ENCODE results near the gene SLC2A14.
"Not testable (repeated sequence)": the region's sequence is repeated elsewhere in the genome, so short reads cannot be mapped to it uniquely, and the experiment has no call there.

SLC2A14 gene

GRCh38 chr12:7872566-7873319, at the start of gene SLC2A14:
Gene SLC2A14 (minus strand): TSS chr12:7872915. CDS start chr12:7869880, 3,035 bp downstream.
- DNase-seq, result no peak

GRCh38 chr12:7921181-7921580, 48.5 kb upstream of the SLC2A14 start:
- not testable (repeated sequence) for DNase-seq

- DNase-seq, result not testable (repeated sequence)
Observed at GRCh38 chr12:7918268-7918590, 45.5 kb upstream of the SLC2A14 start.

DNA sequence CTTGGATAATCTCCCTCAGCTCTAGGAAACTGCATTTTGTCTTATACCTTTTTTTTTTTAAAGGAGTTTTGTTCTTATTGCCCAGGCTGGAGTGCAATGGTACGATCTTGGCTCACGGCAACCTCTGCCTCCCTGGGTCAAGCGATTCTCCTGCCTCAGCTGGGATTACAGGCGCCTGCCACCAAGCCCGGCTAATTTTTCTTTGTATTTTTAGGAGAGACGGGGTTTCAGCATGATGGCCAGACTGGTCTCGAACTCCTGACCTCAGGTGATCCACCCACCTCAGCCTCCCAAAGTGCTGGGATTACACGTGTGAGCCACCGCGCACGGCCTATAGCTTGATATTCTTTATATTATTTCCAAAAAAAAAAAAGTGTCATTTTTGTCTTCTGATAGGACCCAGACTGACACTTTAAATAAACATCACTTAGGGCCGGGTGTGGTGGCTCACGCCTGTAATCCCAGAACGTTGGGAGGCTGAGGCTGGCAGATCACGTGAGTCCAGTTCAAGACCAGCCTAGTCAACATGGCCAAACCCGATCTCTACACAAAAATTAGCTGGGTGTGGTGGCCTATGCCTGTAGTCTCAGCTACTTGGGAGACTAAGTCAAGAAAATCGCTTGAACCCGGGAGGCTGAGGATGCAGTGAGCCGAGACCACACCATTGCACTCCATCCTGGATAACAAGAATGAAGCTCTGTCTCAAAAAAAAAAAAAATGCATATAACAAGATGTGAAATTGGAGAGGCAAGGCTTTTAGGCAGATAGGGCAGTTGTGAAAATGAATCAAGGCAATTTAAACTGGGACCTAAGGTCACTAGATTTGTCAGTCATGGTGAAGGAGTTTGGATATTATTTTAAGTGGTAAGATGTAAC, 44.9 kb upstream of the SLC2A14 start:
- DNase-seq, result no peak

GRCh38 chr12:7916936-7917335, 44.2 kb upstream of the SLC2A14 start:
- no peak for DNase-seq

DNA sequence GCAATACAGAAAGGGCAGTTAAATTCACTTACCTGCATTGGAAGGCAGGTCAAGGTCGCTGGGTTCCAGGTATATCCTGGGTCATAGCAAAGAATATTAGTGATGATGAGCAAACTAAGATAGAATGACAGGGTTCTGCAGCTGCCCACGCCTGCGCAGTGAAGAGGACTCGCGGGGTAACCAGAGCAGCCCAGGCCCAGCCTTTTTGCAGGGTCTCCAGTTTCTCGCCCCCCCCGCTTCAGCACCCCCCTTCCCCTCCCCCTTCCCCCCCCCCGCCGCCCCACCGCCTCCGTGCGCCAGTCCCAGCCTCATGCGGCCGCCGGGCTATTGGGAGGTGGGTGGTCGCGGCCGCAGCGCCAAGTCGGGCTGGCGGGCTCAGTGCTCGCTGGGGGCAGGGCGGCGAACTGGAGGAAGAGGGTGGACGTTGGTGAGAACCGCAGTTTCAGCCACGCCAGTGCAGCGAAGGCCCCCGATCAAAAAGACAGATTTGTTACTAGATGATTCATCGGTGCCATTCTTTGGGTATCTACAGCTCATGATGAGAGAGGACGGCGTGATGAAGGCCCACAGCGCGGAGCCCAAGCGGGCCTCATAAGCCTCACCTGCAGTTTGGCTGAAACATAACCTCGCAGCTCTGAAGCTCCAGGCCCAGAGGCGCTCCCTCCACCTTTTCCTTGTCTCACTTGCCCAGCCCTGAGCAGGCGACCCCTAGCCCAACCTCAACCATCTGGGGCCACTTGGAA, 43.1 kb upstream of the SLC2A14 start:
- no peak for DNase-seq

DNA sequence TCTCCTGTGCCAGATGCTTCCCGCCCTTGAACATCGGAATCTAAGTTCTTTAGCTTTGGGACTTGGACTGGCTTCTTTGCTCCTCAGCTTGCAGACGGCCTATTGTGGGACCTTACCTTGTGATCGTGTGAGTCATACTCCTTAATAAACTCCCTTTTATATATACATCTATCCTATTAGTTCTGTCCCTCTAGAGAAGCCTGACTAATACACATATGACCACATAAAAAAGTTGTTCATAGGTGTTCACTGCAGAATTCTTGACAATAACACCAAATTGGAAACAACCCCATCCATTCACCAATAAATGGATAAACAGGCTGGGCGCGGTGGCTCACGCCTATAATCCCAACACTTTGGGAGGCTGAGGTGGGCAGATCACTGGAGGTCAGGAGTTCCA, 37.4 kb upstream of the SLC2A14 start:
- DNase-seq, result not testable (repeated sequence)

DNA sequence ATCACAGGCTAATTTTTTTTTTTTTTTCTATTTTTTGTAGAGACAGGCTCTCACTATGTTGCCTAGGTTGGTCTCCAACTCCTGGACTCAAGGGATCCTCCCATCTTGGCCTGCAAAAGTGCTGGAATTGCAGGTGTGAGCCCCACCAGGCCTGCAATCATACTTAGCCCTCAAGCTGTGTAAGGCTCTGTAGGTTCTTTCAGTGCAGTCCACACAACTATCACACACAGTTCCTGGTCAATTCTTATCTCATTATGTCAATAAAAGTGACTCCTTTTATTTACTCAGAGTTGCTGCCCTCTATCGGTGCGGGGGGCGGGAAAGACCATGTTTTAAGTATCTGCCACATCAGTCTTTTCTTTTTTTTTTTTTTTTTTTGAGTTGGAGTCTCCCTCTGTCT, 34.3 kb upstream of the SLC2A14 start:
- no peak for DNase-seq

DNA sequence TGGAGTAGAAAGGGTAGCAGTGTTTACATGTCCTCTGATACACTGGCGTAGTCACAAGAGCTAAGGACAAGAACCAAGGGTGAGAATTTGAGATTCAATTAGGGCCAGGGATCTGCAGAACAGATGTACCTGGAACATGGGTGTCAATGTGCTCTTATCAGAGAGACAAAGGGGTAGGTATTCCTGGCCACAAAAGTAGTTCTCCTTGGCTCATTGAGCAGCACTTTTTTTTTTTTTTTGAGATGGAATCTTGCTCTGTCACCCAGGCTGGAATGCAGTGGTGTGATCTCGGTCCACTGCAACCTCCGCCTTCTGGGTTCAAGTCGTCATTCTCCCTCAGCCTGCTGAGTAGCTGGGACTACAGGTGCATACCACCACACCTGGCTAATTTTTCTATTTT, 33.6 kb upstream of the SLC2A14 start:
- not testable (repeated sequence) for DNase-seq

GRCh38 chr12:7905600-7906125, 32.9 kb upstream of the SLC2A14 start:
- DNase-seq, result not testable (repeated sequence)

GRCh38 chr12:7905071-7905470, 32.4 kb upstream of the SLC2A14 start:
- DNase-seq, result no peak

DNA sequence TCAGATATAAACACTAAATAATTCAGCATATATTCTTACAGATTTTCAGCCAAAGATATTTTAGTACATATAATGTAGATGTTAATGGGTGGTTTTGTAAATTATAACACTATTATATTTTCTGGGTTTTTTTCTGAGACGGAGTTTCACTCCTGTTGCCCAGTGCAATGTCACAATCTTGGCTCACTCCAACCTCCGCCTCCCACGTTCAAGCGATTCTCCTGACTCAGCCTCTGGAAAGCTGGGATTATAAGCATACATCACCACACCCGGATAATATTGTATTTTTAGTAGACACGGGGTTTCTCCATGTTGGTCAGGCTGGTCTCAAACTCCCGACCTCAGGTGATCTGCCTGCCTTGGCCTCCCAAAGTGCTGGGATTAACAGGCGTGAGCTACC, 29.7 kb upstream of the SLC2A14 start:
- not testable (repeated sequence) for DNase-seq

- no peak for DNase-seq
Observed at GRCh38 chr12:7899755-7900154, 27.0 kb upstream of the SLC2A14 start.

- not testable (repeated sequence) for DNase-seq
Observed at GRCh38 chr12:7896726-7897125, 24.0 kb upstream of the SLC2A14 start.

DNA sequence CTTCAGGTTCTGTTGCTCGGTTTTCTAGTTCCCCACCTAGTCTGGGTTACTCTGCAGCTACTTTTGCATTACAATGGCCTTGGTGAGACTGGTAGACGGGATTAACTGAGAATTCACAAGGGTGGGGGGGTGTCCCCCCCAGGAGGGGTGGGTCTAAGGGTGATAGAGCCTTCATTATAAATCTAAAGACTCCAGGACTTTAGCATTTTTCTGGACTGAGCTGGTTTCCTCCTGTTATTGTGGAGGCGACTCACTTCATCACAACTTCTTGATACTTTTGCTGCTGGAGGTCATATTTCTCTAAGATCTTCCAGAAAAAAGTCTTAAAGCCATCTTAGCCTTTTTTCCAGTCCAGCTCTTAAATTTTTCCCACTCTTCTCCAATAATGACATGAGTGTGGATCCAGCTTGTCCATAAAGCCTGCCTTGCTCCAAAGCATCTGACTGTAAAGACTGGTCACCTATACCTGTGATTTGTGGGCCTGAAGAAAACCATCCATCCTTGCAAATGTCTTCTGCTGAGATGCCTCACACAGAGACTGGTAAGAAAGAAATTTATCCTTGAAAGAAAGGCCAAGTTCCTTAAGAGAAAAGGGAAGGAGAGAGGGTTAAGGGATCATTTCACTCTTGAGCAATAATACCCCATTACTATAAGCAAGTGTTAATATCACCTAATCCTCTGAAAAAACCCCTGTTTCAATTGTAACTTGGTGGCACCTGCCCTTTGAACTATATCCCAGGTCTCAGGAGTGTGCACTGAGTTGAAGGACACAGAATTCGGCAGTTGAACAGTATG, 19.7 kb upstream of the SLC2A14 start:
- DNase-seq, result no peak

GRCh38 chr12:7884689-7885088, 12.0 kb upstream of the SLC2A14 start:
- no peak for DNase-seq

- not testable (repeated sequence) for DNase-seq
Observed at GRCh38 chr12:7881736-7882120, 9.0 kb upstream of the SLC2A14 start.

GRCh38 chr12:7880952-7881735, 8.4 kb upstream of the SLC2A14 start:
- not testable (repeated sequence) for DNase-seq

GRCh38 chr12:7879246-7879645, 6.5 kb upstream of the SLC2A14 start:
- no peak for DNase-seq

- no peak for DNase-seq
Observed at GRCh38 chr12:7877420-7877819, 4.7 kb upstream of the SLC2A14 start.

- no peak for DNase-seq
Observed at GRCh38 chr12:7870335-7870734, 2.4 kb downstream of the SLC2A14 start.
